NCI-H2029 (cell line): Measurements from ENCODE around the gene NPR3.

ENCODE experiments used
- DNase-seq: peaks from one replicate; lab custom pipeline; 2025; lab: John Stamatoyannopoulos, UW

Gene NPR3

GRCh38 chr5:32710550-32711361, at the start of gene NPR3:
Gene NPR3, plus strand, starts transcription at chr5:32711321. Its CDS starts 456 bp downstream, at chr5:32711777.
- no peak for DNase-seq

- DNase-seq = no peak
Measured at GRCh38 chr5:32664523-32664922, 46.6 kb upstream of the NPR3 start.

- DNase-seq = no peak
Measured at GRCh38 chr5:32668552-32668951, 42.6 kb upstream of the NPR3 start.

GRCh38 chr5:32673272-32673671, 37.8 kb upstream of the NPR3 start:
- DNase-seq = no peak

- no peak for DNase-seq
Measured at GRCh38 chr5:32677023-32677422, 34.1 kb upstream of the NPR3 start.

GRCh38 chr5:32678472-32678871, 32.6 kb upstream of the NPR3 start:
- no peak for DNase-seq

GRCh38 chr5:32679218-32679617, 31.9 kb upstream of the NPR3 start:
- DNase-seq = no peak

- no peak for DNase-seq
Measured at GRCh38 chr5:32680183-32680582, 30.9 kb upstream of the NPR3 start.

GRCh38 chr5:32683125-32683524, 28.0 kb upstream of the NPR3 start:
- DNase-seq = no peak

GRCh38 chr5:32684260-32684659, 26.9 kb upstream of the NPR3 start:
- no peak for DNase-seq

GRCh38 chr5:32686799-32687498, 24.2 kb upstream of the NPR3 start:
- DNase-seq = no peak

- DNase-seq = no peak
Measured at GRCh38 chr5:32687499-32687831, 23.7 kb upstream of the NPR3 start.

- DNase-seq = no peak
Measured at GRCh38 chr5:32690153-32690552, 21.0 kb upstream of the NPR3 start.

- no peak for DNase-seq
Measured at GRCh38 chr5:32690666-32691065, 20.5 kb upstream of the NPR3 start.

- no peak for DNase-seq
Measured at GRCh38 chr5:32692036-32692746, 18.9 kb upstream of the NPR3 start.

- DNase-seq = no peak
Measured at GRCh38 chr5:32703957-32704356, 7.2 kb upstream of the NPR3 start.

GRCh38 chr5:32707418-32707997, 3.6 kb upstream of the NPR3 start:
- no peak for DNase-seq

- no peak for DNase-seq
Measured at GRCh38 chr5:32708949-32709348, 2.2 kb upstream of the NPR3 start.

GRCh38 chr5:32709750-32710549, 1.2 kb upstream of the NPR3 start:
- DNase-seq = no peak

- no peak for DNase-seq
Measured at GRCh38 chr5:32711362-32711680, 200 bp downstream of the NPR3 start.

- no peak for DNase-seq
Measured at GRCh38 chr5:32711681-32712480, 760 bp downstream of the NPR3 start.
